Coronary artery (tissue), 2 donors: ENCODE measurements around the gene METTL1.

Experiments used
- DNase-seq: peaks from one replicate; pipeline ENCODE4 v3.0.0-alpha.2; 2017; ENCODE audit warnings: low spot score
- H3K27ac ChIP-seq, 2 donors: fragments of 200-600 bp; sonication (generic); one replicate each; pipeline ENCODE4 v1.5.1; 2016 to 2019
- H3K4me3 ChIP-seq: fragments of 200-600 bp; sonication (generic); 2 replicates; pipeline ENCODE4 v1.5.1; 2016; ENCODE audit warnings: mild to moderate bottlenecking, moderate library complexity
- TF ChIP-seq, protein P1 (sequence below): fragments of 200-600 bp; sonication (generic); IDR thresholded peaks from one replicate; pipeline ENCODE4 v1.5.1; 2019; ENCODE audit warnings: antibody characterized with exemption

METTL1 gene

GRCh38 chr12:57719777-57720605, 51.9 kb downstream of the METTL1 start:
- H3K27ac ChIP-seq, result no peak overlapping the region
- no peak for DNase-seq
- H3K4me3 ChIP-seq, result no peak overlapping the region
- TF ChIP-seq, protein P1, sequence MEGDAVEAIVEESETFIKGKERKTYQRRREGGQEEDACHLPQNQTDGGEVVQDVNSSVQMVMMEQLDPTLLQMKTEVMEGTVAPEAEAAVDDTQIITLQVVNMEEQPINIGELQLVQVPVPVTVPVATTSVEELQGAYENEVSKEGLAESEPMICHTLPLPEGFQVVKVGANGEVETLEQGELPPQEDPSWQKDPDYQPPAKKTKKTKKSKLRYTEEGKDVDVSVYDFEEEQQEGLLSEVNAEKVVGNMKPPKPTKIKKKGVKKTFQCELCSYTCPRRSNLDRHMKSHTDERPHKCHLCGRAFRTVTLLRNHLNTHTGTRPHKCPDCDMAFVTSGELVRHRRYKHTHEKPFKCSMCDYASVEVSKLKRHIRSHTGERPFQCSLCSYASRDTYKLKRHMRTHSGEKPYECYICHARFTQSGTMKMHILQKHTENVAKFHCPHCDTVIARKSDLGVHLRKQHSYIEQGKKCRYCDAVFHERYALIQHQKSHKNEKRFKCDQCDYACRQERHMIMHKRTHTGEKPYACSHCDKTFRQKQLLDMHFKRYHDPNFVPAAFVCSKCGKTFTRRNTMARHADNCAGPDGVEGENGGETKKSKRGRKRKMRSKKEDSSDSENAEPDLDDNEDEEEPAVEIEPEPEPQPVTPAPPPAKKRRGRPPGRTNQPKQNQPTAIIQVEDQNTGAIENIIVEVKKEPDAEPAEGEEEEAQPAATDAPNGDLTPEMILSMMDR, result no peak

GRCh38 chr12:57718641-57719528, 53.0 kb downstream of the METTL1 start:
- TF ChIP-seq, protein P1, result no peak
- no peak overlapping the region for H3K4me3 ChIP-seq
- no peak overlapping the region for H3K27ac ChIP-seq
- DNase-seq, result no peak
